KOPT-K1 (cell line): Measurements from ENCODE around the gene PPP2R1B.

Experiments
- H3K27ac ChIP-seq: fragments of 200-600 bp; sonication (generic); 2 replicates; pipeline ENCODE4 v1.5.1; 2016; ENCODE audit warnings: antibody characterized with exemption, mild to moderate bottlenecking, low read depth, low read length; ENCODE audit not compliant: poor library complexity, severe bottlenecking
- H3K36me3 ChIP-seq: fragments of 200-600 bp; sonication (generic); 2 replicates; pipeline ENCODE4 v1.5.1; 2017; ENCODE audit warnings: antibody characterized with exemption, mild to moderate bottlenecking, low read length, moderate library complexity; ENCODE audit not compliant: insufficient read depth
- H3K9me3 ChIP-seq: fragments of 200-600 bp; sonication (generic); 2 replicates; pipeline ENCODE4 v1.5.1; 2017; ENCODE audit warnings: antibody characterized with exemption, low read length, mild to moderate bottlenecking; ENCODE audit not compliant: insufficient read depth, poor library complexity, severe bottlenecking

PPP2R1B gene

GRCh38 chr11:111743700-111744099 lies 22.5 kb downstream of the PPP2R1B start:
- Histone ChIP-seq H3K9me3 (no peaks in the 10 kb centered on the region), H3K36me3 (peaks cover 99% of the 10 kb centered on the region), H3K27ac (no peak overlapping the region)

GRCh38 chr11:111741751-111742150 lies 24.4 kb downstream of the PPP2R1B start:
- Histone ChIP-seq H3K27ac (no peak overlapping the region), H3K9me3 (no peaks in the 10 kb centered on the region), H3K36me3 (peaks cover 99% of the 10 kb centered on the region)

GRCh38 chr11:111739299-111739698 lies 26.9 kb downstream of the PPP2R1B start:
- Histone ChIP-seq H3K27ac (no peak overlapping the region), H3K36me3 (peaks cover 92% of the 10 kb centered on the region), H3K9me3 (no peaks in the 10 kb centered on the region)

GRCh38 chr11:111737444-111738210 lies 28.6 kb downstream of the PPP2R1B start:
- Histone ChIP-seq H3K27ac (no peak overlapping the region), H3K36me3 (peaks cover 75% of the 10 kb centered on the region), H3K9me3 (no peaks in the 10 kb centered on the region)

GRCh38 chr11:111736621-111737443 lies 29.4 kb downstream of the PPP2R1B start:
- H3K36me3 ChIP-seq, result peaks cover 67% of the 10 kb centered on the region
- H3K9me3 ChIP-seq, result no peaks in the 10 kb centered on the region
- H3K27ac ChIP-seq, result no peak overlapping the region

GRCh38 chr11:111736181-111736590 lies 30.0 kb downstream of the PPP2R1B start:
- H3K9me3 ChIP-seq, result no peaks in the 10 kb centered on the region
- H3K36me3 ChIP-seq, result peaks cover 60% of the 10 kb centered on the region
- no peak overlapping the region for H3K27ac ChIP-seq

- Histone ChIP-seq H3K27ac (no peak overlapping the region), H3K36me3 (peaks cover 53% of the 10 kb centered on the region), H3K9me3 (no peaks in the 10 kb centered on the region)
Measured at GRCh38 chr11:111735262-111736116, 30.7 kb downstream of the PPP2R1B start.

- Histone ChIP-seq H3K27ac (no peak overlapping the region), H3K9me3 (no peaks in the 10 kb centered on the region), H3K36me3 (peaks cover 48% of the 10 kb centered on the region)
Measured at GRCh38 chr11:111734954-111735261, 31.3 kb downstream of the PPP2R1B start.

- Histone ChIP-seq H3K36me3 (peaks cover 44% of the 10 kb centered on the region), H3K9me3 (no peaks in the 10 kb centered on the region), H3K27ac (no peak overlapping the region)
Measured at GRCh38 chr11:111734101-111734953, 31.9 kb downstream of the PPP2R1B start.

- Histone ChIP-seq H3K27ac (no peak overlapping the region), H3K9me3 (no peaks in the 10 kb centered on the region), H3K36me3 (peaks cover 44% of the 10 kb centered on the region)
Measured at GRCh38 chr11:111733611-111734088, 32.5 kb downstream of the PPP2R1B start.

GRCh38 chr11:111733016-111733415 lies 33.2 kb downstream of the PPP2R1B start:
- no peak overlapping the region for H3K27ac ChIP-seq
- no peaks in the 10 kb centered on the region for H3K9me3 ChIP-seq
- H3K36me3 ChIP-seq, result peaks cover 39% of the 10 kb centered on the region

GRCh38 chr11:111731821-111732220 lies 34.4 kb downstream of the PPP2R1B start:
- peaks cover 39% of the 10 kb centered on the region for H3K36me3 ChIP-seq
- no peak overlapping the region for H3K27ac ChIP-seq
- no peaks in the 10 kb centered on the region for H3K9me3 ChIP-seq

GRCh38 chr11:111730871-111731591 lies 35.2 kb downstream of the PPP2R1B start:
- H3K27ac ChIP-seq, result no peak overlapping the region
- H3K36me3 ChIP-seq, result peaks cover 39% of the 10 kb centered on the region
- no peaks in the 10 kb centered on the region for H3K9me3 ChIP-seq
